GM19455 (cell line): Measurements from ENCODE around the gene LRRC72.
"Not testable (repeated sequence)": the region's sequence is repeated elsewhere in the genome, so short reads cannot be mapped to it uniquely, and the experiment has no call there.

Experiments
- ATAC-seq: cut with Tn5 transposase; IDR thresholded peaks from one replicate; pipeline ENCODE4 v1.9.1; 2021; ENCODE audit not compliant: unreplicated experiment

LRRC72 gene

GRCh38 chr7:16526742-16527540 is at the start of gene LRRC72:
Gene LRRC72, plus strand, starts transcription at chr7:16526825. Its CDS starts 128 bp downstream, at chr7:16526953.
- ATAC-seq, result no peak

GRCh38 chr7:16479161-16479560 is 47.5 kb upstream of the LRRC72 start:
- no peak for ATAC-seq

- no peak for ATAC-seq
These were observed 47.0 kb upstream of the LRRC72 start for GRCh38 chr7:16479591-16479990.

GRCh38 chr7:16484453-16485158 is 42.0 kb upstream of the LRRC72 start:
- no peak for ATAC-seq

- no peak for ATAC-seq
These were observed 35.5 kb upstream of the LRRC72 start for GRCh38 chr7:16491148-16491547.

- no peak for ATAC-seq
These were observed 34.0 kb upstream of the LRRC72 start for GRCh38 chr7:16492513-16493062.

- no peak for ATAC-seq
These were observed 33.4 kb upstream of the LRRC72 start for GRCh38 chr7:16493266-16493665.

GRCh38 chr7:16494551-16494950 is 32.1 kb upstream of the LRRC72 start:
- ATAC-seq, result no peak

- ATAC-seq, result no peak
These were observed 31.5 kb upstream of the LRRC72 start for GRCh38 chr7:16494955-16495719.

- no peak for ATAC-seq
These were observed 28.5 kb upstream of the LRRC72 start for GRCh38 chr7:16498122-16498521.

- no peak for ATAC-seq
These were observed 24.3 kb upstream of the LRRC72 start for GRCh38 chr7:16502303-16502702.

GRCh38 chr7:16504019-16504418 is 22.6 kb upstream of the LRRC72 start:
- no peak for ATAC-seq

- not testable (repeated sequence) for ATAC-seq
These were observed 20.2 kb upstream of the LRRC72 start for GRCh38 chr7:16506422-16506821.

GRCh38 chr7:16509829-16510228 is 16.8 kb upstream of the LRRC72 start:
- ATAC-seq, result no peak

- no peak for ATAC-seq
These were observed 15.3 kb upstream of the LRRC72 start for GRCh38 chr7:16511314-16511713.

GRCh38 chr7:16512097-16512496 is 14.5 kb upstream of the LRRC72 start:
- no peak for ATAC-seq

- ATAC-seq, result no peak
These were observed 12.4 kb upstream of the LRRC72 start for GRCh38 chr7:16514271-16514670.

- ATAC-seq, result no peak
These were observed 11.9 kb upstream of the LRRC72 start for GRCh38 chr7:16514729-16515128.

- ATAC-seq, result no peak
These were observed 10.6 kb upstream of the LRRC72 start for GRCh38 chr7:16515785-16516685.

- ATAC-seq, result not testable (repeated sequence)
These were observed 6.6 kb upstream of the LRRC72 start for GRCh38 chr7:16519985-16520384.
